Gastrocnemius medialis (tissue), 4 donors: Measurements from ENCODE around the gene SBF1.

Source experiments
- POLR2A ChIP-seq, 2 donors: fragments of 450-650 bp; IDR thresholded peaks; one replicate each; pipeline ENCODE4 v1.6.1; 2017; ENCODE audit warnings: antibody characterized with exemption in 2 of 2, mild to moderate bottlenecking in 2 of 2, moderate library complexity in 2 of 2
- TF ChIP-seq, protein P1 (sequence below), 5 experiments: fragments of 450-650 bp in 3 of 5; fragments of 200-600 bp in 2 of 5; sonication (generic) in 2 of 5; IDR thresholded peaks in 4 of 5; conservative IDR thresholded peaks in 1 of 5; 1 replicate in 4 of 5; 2 replicates in 1 of 5; pipeline ENCODE4 v1.5.1; 2016 to 2019; ENCODE audit warnings: antibody characterized with exemption in 5 of 5, mild to moderate bottlenecking in 3 of 5, moderate library complexity in 3 of 5

DNA sequence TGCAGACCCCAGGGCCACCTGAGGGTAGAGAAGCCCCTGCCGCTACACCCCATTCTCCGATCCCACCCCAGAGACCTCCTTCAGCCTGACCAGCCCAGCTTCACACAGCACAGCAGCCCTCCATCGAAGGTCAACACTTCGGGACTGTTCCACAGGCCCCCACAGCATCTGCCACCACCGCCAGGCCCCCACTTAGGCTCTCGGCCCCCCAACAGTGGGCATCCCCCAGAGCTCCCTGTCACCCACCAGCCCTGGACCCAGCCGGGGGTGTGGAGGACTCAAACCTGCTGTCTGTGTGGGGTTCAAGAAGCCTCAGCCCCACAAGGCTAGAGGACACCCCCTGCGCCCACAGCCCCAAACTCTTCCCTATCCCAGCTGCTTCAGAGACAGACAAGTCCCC is 6.2 kb downstream of the SBF1 start:
- TF ChIP-seq, protein P1, sequence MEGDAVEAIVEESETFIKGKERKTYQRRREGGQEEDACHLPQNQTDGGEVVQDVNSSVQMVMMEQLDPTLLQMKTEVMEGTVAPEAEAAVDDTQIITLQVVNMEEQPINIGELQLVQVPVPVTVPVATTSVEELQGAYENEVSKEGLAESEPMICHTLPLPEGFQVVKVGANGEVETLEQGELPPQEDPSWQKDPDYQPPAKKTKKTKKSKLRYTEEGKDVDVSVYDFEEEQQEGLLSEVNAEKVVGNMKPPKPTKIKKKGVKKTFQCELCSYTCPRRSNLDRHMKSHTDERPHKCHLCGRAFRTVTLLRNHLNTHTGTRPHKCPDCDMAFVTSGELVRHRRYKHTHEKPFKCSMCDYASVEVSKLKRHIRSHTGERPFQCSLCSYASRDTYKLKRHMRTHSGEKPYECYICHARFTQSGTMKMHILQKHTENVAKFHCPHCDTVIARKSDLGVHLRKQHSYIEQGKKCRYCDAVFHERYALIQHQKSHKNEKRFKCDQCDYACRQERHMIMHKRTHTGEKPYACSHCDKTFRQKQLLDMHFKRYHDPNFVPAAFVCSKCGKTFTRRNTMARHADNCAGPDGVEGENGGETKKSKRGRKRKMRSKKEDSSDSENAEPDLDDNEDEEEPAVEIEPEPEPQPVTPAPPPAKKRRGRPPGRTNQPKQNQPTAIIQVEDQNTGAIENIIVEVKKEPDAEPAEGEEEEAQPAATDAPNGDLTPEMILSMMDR (IDR thresholded peaks at IDR 0.05 in 4 of 5, conservative IDR thresholded peaks at IDR 0.05 in 1 of 5), result no peak
- TF ChIP-seq POLR2A (IDR thresholded peaks at IDR 0.05), result no peak
